Stimulated activated CD8-positive, alpha-beta memory T cell treated with anti-CD3 and anti-CD28 coated beads, Interleukin-4, amount 100 ng/mL, for 48 hours (primary cell): ENCODE measurements around the gene ZC3H10.

Experiments used
- DNase-seq: peaks from one replicate; pipeline ENCODE4 v3.0.0-alpha.2; 2020

ZC3H10 gene

DNA sequence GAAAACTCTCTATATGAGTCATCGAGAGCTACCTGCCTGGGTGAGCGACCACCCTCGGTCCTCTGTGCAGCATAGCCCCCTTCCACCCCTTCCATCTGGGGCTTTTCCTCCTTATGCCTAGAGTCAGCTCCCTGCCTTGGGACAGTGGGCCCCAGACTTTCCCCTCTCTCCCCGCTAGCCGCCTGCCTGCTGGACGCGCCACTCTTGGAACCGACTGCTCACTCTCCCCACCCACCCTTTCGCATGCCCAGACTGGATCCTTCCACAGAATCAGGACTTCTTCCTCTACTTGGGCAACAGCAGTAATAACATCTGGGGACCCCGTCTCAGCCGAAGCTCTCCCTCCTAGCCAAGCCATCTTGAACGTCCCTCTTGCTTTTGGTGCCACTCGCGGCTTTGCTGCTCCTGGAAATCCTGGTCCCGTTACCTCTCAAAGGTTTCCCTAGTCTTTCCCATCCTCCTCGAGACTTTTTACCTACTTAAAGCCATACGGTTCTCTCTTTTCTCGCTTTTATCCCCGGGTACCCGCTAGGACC lies 10.7 kb downstream of the ZC3H10 start:
- no peak for DNase-seq

DNA sequence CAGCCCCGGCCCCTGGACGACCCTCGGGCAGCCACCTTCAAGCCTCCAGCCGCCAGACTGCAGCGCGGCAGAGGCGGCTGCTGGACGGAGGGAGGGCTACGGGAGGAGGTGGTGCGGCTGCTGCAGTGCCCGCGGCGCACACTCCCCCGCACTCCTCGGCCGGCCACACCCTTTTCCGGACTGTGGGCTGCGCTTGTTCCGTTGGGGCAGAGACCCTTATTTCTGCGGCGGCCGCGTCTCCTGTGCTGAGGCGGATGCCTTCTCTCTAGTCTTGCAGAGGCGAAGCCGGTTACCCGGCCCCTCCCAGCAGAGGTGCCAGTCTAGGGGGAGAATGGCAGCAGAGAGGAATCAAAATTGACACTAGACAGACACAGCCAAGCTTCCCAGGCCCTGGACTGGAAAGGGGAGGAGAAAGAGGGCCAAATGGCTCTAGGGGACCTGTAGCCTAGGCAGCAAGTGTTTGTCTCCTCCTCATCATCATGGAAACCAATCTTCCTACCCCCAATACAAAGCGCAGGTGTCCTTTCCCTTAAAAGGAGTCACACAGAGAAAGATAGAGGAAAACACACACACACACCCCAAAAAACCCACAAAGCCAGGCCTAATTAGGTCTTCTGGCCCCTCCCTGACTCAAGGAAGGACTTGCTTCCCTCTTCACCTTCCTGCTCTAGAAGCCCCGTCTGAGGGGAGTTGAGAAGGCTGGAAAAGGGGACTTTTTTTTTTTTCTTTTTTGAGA lies 11.3 kb downstream of the ZC3H10 start:
- peak; percentile 83 for DNase-seq

DNA sequence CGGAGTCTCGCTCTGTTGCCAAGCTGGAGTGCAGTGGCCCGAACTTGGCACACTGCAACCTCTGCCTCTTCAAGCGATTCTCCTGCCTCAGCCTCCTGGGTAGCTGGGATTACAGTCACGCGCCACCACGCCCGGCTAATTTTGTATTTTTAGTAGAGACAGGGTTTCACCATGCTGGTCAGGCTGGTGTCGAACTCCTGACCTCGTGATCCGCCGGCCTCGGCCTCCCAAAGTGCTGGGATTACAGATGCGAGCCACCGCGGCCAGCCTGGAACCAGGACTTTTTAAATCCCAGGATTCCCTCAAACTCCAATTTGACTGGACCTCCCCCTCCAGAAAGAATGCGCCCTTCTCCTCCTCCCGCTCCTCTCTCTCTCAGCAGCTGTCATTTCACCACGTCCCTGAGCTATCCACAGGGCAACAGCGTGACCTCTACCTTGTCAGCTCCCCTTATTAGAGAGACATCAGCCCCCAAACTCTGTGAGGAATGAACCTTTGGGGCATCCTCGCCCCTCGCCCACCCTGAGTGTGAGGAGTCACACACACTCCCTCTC lies 12.0 kb downstream of the ZC3H10 start:
- no peak for DNase-seq

DNA sequence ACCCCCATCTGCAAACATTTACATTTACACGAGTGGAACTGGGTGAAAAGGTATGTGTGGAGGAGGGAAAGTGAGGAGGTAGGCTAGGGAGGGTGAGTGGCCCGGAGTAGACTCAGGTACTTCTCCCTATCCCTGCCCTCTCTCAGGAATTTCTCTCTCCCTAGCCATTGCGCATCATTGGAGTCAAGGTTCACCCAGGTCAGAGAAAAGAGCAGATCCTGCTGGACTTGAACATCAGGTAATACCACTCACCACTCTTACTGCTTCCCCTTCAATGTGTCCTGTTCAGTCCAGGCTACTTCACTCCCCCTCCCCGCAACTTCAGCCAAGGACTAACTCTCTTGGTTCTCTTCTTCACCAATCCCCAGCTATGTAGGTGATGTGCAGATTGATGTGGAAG lies 12.8 kb downstream of the ZC3H10 start:
- no peak for DNase-seq

DNA sequence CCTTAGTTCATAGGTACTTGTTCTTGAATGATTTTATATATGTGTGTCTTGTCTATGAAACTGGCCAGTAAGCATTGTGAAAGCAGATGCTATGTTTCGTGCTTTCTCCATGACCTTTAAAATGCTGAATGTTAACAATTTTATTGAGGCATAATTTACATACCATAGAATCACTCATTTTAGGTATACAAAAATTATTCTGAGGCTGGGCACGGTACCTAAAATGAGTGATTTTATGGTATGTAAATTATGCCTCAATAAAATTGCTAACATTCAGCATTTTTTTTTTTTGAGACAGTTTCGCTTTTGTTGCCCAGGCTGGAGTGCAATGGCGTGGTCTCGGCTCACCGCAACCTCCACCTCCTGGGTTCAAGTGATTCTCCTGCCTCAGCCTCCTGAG lies 16.8 kb downstream of the ZC3H10 start:
- DNase-seq = no peak

DNA sequence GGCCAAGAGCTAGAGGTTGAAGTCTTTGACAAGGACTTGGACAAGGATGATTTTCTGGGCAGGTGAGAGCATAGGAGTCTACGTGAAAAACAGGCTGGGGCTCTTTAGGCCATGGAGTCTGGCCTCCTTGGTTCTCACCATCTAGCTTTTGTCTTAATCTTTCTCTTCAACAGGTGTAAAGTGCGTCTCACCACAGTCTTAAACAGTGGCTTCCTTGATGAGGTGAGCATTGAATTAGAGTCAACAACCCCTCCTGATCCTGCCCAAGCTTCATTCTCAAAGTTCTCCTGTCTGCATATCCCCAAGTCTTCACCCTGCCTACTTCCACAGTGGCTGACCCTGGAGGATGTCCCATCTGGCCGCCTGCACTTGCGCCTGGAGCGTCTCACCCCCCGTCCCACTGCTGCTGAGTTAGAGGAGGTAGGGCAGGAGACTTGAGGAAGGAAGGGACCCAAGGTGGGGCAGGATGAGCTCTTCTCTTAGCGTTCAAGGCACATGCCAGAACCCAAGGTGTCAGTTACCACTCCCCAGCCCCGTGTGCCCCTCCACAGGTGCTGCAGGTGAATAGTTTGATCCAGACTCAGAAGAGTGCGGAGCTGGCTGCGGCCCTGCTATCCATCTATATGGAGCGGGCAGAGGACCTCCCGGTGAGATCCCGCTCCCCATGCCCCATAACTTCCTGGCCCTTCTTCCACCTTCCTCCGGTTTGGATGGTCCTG lies 19.9 kb downstream of the ZC3H10 start:
- DNase-seq = no peak

DNA sequence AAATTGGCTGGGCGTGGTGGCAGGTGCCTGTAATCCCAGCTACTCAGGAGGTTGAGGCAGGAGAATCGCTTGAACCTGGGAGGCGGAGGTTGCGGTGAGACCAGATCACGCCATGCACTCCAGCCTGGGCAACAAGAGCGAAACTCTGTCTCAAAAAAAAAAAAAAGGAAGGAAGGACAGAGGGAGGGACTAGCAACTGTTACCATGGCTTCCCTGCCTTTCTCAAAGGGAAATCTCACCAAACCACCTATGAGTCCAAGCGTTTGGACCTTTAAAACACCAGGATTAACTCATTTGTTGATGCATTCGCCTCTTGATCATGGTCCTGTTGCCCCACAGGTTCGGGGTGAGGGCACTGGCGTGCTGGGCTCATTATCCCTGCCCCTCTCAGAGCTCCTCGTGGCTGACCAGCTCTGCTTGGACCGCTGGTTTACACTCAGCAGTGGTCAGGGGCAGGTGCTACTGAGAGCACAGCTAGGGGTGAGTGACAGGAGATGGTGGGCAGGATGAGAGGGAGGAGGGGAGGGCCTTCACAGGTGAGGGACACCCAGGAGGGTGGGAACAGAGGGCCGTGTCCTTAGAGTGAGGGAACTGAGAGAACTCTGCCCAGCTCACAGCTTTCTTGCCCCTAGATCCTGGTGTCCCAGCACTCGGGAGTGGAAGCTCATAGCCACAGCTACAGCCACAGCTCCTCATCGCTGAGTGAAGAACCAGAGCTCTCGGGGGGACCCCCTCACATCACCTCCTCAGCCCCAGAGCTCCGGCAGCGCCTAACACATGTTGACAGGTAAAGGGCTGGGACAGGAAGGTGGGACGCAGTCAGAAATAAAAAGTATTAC lies 24.1 kb downstream of the ZC3H10 start:
- DNase-seq = no peak

DNA sequence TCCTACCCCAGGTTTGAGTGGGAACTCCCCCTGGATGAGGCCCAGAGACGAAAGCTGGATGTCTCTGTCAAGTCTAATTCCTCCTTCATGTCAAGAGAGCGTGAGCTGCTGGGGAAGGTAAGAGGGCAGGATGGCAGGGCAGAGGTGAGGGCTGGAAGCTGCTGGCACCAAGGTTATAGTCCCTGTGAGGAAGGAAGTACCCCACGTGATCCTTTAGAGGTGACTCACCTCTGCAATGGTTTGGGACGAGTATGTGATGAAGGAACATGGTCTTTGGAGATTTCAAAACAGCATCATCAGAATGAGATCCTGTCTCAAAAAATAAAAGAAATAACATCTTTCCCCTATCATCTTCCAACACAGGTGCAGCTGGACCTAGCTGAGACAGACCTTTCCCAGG lies 25.2 kb downstream of the ZC3H10 start:
- DNase-seq = no peak

DNA sequence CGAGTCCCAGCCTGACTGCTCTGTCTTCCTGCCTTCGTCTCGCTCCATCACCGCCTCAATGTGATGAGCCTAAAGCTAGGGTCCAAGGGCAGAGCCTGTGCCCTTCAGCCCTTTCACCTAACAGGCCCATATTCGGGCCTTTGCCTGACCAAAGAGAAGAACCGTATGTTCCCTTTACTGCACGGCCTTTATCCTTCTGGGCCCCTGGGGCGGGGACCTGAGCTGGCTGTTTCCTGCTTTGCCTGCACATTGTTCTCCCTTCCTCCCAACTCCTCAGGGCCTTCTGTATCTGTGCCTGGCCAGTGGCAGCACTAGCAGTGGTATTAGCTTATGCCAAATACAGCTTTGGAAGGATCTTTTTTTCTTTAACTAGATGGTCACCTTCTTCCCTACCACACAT lies 25.8 kb downstream of the ZC3H10 start:
- DNase-seq = no peak

DNA sequence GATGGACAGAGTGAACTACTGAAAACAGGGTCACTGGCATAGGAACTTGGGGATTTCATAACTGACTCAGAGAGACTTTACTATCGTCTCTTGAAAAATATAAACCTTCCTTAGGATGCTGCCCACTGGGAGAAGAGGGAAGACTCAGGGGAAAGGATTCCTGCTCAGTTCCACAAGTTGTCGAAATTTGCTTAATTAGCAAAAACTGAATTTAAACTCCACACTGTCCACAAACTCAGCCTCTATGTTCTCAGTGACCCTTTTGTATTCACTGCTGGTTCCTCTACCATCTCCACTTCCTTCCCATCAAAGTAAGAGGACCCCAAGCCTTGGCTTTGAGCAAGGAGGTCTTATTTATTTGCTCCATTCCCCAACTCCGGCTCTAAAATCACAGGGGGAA lies 27.2 kb downstream of the ZC3H10 start:
- DNase-seq = no peak

DNA sequence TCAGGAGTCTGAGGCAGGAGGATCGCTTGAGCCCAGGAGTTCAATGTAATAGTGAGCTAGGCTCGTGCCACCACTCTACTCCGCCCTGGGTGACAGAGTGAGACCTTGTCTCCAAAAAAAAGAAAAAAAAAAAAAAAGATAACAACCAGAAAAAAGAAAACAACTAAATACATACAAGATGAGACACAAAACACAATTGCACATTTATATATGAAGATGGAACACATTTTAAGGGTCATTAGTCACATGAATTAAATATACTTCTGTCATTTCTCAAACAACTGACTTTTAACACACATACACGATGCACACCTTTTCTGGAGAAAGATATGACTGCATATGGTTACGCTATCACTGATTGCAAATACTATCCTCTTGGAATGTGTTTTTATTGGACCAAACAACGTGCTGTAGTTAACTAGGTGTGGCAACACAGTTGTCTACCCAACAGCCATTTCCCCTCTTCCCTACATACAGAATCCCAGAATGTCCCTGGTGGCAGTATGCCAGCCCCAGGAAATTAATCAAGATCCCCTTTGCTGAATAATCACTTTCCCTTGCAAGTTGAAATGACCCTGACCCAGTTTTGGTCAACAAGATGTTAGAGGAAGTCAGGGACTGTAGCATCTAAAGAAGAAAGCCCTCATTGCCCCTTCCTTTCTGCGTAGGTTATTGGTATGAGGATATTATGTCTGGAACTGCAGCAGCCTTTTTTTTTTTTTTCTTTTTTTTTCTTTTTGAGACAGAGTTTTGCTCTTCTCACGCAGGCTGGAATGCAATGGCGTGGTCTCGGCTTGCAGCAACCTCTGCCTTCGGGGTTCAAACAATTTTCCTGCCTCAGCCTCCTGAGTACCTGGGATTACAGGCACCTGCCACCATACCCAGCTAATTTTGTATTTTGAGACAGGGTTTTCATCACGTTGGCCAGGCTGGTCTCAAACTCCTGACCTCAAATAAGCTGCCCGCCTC lies 28.7 kb downstream of the ZC3H10 start:
- DNase-seq = no peak

DNA sequence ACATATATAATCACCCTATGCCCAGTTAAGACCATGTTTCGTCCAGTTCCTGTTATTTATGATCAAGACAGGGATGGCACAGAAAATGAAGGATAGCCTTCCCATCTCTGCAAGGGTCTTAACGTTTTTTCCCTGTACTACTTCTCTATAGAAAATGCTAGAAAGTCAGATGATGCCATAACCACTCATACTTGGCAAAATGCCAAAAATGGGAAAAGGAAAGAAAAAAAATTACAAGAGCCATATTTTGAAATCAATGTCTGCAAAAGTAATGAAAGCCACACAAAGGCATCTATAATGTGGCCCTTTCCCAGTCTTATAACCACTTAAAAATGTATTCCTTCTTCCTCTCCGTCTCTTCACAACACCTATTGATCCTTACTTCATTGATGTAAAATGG lies 32.5 kb downstream of the ZC3H10 start:
- no peak for DNase-seq

DNA sequence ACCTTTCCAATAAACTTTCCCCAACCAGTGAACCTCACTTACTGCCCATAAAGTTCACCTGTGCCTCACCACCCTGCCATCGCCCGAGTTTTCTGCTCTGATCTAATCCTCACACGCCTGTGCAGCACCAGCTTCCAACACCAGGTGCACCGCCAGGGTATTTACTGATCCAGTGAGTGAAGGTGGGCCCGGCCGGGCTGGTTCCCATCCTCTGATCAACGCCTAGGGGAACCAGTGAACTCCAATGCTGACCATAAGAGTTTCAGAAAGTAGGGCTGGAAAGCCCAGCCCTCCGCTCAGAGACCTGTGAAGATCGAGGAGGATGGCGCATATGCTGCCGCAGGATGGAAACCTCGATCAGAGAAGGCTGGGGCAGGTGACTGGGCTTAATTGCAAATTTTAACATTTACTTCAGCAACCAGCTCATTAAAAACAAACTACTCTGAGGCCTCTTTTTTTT lies 33.6 kb downstream of the ZC3H10 start:
- peak; percentile 78 for DNase-seq

DNA sequence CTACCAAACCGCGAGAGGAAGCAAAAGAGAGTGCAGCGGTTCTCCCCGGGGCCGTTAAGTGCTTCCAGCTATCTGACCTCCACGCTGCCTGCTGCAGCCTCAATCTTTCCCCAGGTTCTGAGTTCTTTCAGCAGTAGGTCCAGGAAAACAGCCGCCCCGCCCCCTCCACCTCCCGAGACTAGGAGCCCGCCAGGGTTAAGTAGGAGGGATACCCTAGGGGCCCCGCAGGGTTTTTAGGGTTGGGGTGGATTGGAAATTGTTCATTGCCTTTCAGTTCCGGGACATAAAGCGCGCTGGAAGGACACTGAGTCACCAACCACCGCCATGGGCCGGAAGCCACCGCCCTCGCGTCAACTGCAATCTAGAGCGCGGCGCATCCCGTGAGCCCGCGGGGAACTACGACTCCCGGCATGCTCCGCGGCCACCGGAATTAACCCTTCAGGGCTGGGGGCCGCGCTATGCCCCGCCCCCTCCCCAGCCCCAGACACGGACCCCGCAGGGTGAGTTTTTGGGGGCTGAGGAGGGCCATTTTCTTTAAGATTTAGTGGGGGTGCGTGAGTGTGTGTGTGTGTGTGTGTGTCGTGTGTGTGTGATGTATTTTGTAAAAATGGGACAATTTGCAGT lies 34.2 kb downstream of the ZC3H10 start, which contains the start of gene MYL6B:
MYL6B (plus strand) TSS at position 456 of the 624 bp plus-strand sequence. CDS start 1,332 bp downstream, outside the sequence.
- DNase-seq = peak; percentile 95

DNA sequence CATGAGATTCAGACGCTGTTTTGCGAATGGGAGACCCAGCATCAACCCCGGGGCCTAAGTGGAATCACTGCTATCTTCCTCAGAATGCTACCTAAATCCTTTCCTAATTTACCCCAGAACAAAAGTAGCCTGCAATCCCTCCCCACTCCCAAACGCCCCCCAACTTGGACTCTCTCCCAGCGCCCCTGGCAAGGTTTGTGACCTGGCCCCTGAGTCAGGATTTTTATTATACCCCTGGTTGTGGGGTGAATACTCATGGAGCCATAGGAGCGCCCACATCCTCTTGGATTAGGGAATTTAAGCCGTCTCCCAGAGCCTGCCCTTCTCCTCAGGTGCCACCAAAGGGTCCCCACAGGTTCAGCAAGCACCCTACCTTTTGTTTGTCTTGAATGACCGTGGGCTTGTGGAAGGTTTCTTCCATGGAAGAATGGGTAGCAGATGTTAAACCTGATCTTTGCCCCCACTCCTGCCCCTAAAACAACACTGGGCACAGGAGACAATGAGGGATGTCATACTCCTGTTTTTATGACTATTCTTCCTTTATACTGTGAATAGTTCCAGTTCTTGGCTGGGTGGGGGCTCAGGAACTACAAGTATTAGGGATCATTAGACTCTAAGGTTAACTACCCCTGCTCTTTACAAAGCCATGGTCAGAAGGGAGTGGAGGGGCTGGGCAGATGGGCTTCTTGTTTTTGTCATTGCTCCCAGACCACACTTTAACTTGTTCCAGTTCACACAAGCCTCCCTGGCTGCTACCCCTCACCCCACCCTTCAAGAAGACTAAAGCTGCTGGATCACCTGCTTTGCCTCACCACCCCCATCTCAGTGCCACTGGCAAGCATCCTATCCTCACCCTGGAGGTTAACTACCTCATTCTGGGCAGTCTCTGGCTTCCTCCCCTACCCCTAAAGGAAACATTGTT lies 35.0 kb downstream of the ZC3H10 start:
- DNase-seq = no peak

DNA sequence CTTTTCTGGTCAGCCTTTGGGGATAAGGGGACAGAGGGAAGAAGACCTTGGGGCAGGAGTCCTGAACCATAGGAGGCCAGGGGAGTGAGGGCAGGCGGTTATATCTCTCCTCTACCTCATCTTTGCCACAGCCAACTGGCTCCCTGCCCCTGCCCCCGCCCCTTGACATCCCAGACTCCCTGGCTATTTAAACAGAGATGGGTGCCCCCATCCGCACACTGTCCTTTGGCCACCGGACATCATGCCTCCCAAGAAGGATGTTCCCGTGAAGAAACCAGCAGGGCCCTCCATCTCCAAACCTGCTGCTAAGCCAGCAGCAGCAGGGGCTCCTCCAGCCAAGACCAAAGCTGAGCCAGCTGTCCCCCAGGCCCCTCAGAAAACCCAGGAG lies 35.6 kb downstream of the ZC3H10 start:
- DNase-seq = no peak

DNA sequence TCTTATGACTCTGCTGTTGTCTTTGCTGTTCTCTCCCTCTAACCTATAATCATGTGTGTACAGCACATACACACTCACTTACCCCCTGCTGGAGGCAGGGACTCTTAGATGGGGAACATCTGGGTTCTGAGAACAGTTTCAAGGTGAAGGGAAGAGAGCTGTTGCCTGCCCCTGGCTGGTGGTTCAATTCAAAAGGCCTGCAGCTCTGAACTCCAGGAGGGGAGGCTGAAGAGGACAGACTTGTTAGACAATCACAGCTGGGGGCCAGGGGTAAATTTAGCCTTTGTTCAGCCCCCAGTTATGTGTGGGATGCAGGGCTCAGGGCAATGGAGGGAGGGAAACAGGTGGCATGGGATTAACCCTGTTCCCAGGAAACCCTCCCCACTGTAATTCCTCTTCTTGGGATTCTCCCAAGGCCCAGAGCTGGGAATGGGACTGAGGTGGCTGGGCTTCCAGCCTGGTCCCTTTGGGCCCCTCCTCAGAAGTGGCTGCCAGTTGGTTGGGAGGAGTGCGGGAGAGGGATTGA lies 36.2 kb downstream of the ZC3H10 start:
- DNase-seq = no peak

DNA sequence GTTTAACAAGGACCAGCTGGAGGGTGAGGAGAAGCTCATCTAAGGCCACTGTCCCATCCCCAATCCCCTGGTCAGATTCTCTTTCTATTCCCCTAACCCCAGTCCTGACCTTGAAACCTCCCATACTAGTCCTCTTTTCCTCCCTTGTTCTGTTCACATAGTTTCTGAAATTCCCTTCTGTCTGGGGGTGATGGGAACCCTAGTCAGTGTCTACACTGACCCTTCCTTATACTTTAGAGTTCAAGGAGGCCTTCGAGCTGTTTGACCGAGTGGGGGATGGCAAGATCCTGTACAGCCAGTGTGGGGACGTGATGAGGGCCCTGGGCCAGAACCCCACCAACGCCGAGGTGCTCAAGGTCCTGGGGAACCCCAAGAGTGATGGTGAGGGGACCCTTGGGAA lies 36.8 kb downstream of the ZC3H10 start:
- no peak for DNase-seq

DNA sequence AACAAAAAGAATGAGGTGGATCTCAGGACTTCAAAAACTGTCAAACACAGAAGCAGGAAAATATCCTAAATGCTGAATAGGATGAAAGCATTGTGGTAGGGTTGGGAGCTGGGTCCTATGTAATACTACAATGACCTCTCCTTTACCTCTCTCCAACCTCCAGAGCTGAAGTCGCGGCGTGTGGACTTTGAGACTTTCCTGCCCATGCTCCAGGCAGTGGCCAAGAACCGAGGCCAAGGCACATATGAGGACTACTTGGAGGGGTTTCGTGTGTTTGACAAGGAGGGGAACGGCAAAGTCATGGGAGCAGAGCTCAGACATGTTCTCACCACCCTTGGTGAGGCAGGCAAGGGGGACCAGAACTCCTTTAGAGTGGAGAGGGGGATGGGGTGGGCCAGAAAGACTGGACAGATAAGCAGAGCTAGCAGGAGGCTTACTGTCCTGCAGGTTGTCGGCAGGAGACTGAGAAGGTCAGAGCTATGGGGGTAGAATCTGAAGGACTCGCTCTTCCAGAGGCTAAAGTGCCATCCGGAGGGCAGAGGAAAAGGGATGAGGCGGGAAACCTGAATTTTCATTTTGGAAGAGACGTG lies 37.3 kb downstream of the ZC3H10 start:
- DNase-seq = no peak
